HEK293T (cell line): ENCODE data around the gene GRK7.

Experiments
- ARNT ChIP-seq: fragments of 450-650 bp; IDR thresholded peaks from 2 replicates; pipeline ENCODE4 v1.6.1; 2017; ENCODE audit warnings: mild to moderate bottlenecking
- CTBP1 ChIP-seq: fragments of 450-650 bp; IDR thresholded peaks from 2 replicates; pipeline ENCODE4 v1.6.1; 2016; ENCODE audit warnings: borderline replicate concordance
- ELF4 ChIP-seq: fragments of 450-650 bp; IDR thresholded peaks from 2 replicates; pipeline ENCODE4 v1.6.1; 2017; ENCODE audit warnings: antibody characterized with exemption
- FOXM1 ChIP-seq: fragments of 450-650 bp; IDR thresholded peaks from 2 replicates; pipeline ENCODE4 v1.6.1; 2017; ENCODE audit warnings: mild to moderate bottlenecking, borderline replicate concordance
- HDGF ChIP-seq: fragments of 450-650 bp; IDR thresholded peaks from 2 replicates; pipeline ENCODE4 v1.6.1; 2017; ENCODE audit warnings: antibody characterized with exemption, borderline replicate concordance
- L3MBTL2 ChIP-seq: fragments of 450-650 bp; conservative IDR thresholded peaks from 2 replicates; pipeline ENCODE4 v1.6.1; 2016; ENCODE audit warnings: mild to moderate bottlenecking
- NFRKB ChIP-seq: fragments of 450-650 bp; IDR thresholded peaks from 2 replicates; pipeline ENCODE4 v1.6.1; 2016; ENCODE audit warnings: mild to moderate bottlenecking, moderate library complexity
- PKNOX1 ChIP-seq: fragments of 450-650 bp; IDR thresholded peaks from 2 replicates; pipeline ENCODE4 v1.6.1; 2016
- SP1 ChIP-seq: fragments of 450-650 bp; IDR thresholded peaks from 2 replicates; pipeline ENCODE4 v1.6.1; 2017
- SUZ12 ChIP-seq: fragments of 450-650 bp; IDR thresholded peaks from 2 replicates; pipeline ENCODE4 v1.6.1; 2016; ENCODE audit warnings: mild to moderate bottlenecking
- TARDBP ChIP-seq: fragments of 450-650 bp; IDR thresholded peaks from 2 replicates; pipeline ENCODE4 v1.6.1; 2016
- ZNF384 ChIP-seq: fragments of 450-650 bp; IDR thresholded peaks from 2 replicates; pipeline ENCODE4 v1.6.1; 2016

GRCh38 chr3:141725036-141725435 lies 38.2 kb upstream of the GRK7 start:
- TF ChIP-seq TARDBP (no peak), ARNT (no peak), SUZ12 (no peak), FOXM1 (no peak), ZNF384 (no peak), PKNOX1 (no peak), ELF4 (no peak), NFRKB (no peak), HDGF (no peak), SP1 (no peak), CTBP1 (no peak), L3MBTL2 (no peak)
